Measurements from ENCODE around the gene PTPN11.

DNA sequence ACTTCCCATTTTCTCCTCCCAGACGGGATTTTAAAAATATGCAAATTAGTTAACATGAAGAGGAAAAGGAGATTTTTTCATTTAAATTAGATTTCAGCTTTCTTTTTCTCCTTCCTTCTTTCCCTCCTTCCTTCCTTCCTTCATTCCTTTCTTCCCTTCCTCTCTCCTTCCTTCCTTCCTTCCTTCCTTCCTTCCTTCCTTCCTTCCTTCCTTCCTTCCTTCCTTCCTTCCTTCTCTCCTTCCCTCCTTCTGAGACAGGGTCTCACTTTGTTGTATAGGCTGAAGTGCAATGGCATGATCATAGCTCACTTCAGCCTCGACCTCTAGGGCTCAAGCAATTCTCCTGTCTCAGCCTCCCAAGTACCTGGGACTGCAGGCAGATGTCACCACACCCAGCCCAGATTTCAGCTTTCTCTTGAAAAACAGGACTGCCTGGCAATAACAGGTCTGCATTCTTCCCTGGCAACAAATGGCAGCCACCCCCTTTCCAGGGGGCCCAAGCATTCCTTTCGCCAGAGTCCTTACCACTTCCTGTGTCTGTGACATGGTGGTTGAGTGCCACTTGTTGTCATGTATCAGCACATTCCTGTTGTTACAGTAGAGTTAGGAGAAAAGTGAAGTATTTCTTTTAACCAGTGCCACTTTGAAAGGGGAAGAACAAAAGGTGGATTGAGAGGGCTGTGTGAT, 119.1 kb downstream of the PTPN11 start:
- TF ChIP-seq, protein P1, sequence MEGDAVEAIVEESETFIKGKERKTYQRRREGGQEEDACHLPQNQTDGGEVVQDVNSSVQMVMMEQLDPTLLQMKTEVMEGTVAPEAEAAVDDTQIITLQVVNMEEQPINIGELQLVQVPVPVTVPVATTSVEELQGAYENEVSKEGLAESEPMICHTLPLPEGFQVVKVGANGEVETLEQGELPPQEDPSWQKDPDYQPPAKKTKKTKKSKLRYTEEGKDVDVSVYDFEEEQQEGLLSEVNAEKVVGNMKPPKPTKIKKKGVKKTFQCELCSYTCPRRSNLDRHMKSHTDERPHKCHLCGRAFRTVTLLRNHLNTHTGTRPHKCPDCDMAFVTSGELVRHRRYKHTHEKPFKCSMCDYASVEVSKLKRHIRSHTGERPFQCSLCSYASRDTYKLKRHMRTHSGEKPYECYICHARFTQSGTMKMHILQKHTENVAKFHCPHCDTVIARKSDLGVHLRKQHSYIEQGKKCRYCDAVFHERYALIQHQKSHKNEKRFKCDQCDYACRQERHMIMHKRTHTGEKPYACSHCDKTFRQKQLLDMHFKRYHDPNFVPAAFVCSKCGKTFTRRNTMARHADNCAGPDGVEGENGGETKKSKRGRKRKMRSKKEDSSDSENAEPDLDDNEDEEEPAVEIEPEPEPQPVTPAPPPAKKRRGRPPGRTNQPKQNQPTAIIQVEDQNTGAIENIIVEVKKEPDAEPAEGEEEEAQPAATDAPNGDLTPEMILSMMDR (IDR thresholded peaks at IDR 0.05; ENCODE audit: low read depth, low read length, poor library complexity, severe bottlenecking): no peak
- no peak for TF ChIP-seq EZH2phosphoT487 (IDR thresholded peaks at IDR 0.05; ENCODE audit: borderline replicate concordance, low read length)

Data from DOHH2 (cell line).